GM18502 (cell line): ENCODE data around the gene FNBP1L.
"Not testable (repeated sequence)": the region's sequence is repeated elsewhere in the genome, so short reads cannot be mapped to it uniquely, and the experiment has no call there.

Experiments
- ATAC-seq: cut with Tn5 transposase; IDR thresholded peaks from one replicate; pipeline ENCODE4 v1.9.1; 2021; ENCODE audit warnings: mild to moderate bottlenecking; ENCODE audit not compliant: unreplicated experiment, poor library complexity

The FNBP1L gene

GRCh38 chr1:93442008-93442666, 5.8 kb upstream of the FNBP1L start:
- no peak for ATAC-seq

GRCh38 chr1:93442741-93443140, 5.2 kb upstream of the FNBP1L start:
- ATAC-seq: no peak

- no peak for ATAC-seq
Measured at GRCh38 chr1:93443454-93443853, 4.5 kb upstream of the FNBP1L start.

GRCh38 chr1:93446837-93447451, 974 bp upstream of the FNBP1L start:
- ATAC-seq: no peak

- ATAC-seq: no peak
Measured at GRCh38 chr1:93448292-93448982, 519 bp downstream of the FNBP1L start.

- ATAC-seq: no peak
Measured at GRCh38 chr1:93448983-93449804, 1.3 kb downstream of the FNBP1L start.

GRCh38 chr1:93450321-93450720, 2.4 kb downstream of the FNBP1L start:
- ATAC-seq: no peak

GRCh38 chr1:93453911-93454310, 6.0 kb downstream of the FNBP1L start:
- no peak for ATAC-seq

- ATAC-seq: no peak
Measured at GRCh38 chr1:93459126-93459525, 11.2 kb downstream of the FNBP1L start.

- no peak for ATAC-seq
Measured at GRCh38 chr1:93461236-93461635, 13.3 kb downstream of the FNBP1L start.

- no peak for ATAC-seq
Measured at GRCh38 chr1:93463960-93464359, 16.0 kb downstream of the FNBP1L start.

- not testable (repeated sequence) for ATAC-seq
Measured at GRCh38 chr1:93465371-93466082, 17.6 kb downstream of the FNBP1L start.

- ATAC-seq: no peak
Measured at GRCh38 chr1:93467606-93468005, 19.7 kb downstream of the FNBP1L start.

GRCh38 chr1:93468662-93469061, 20.7 kb downstream of the FNBP1L start:
- no peak for ATAC-seq

- ATAC-seq: not testable (repeated sequence)
Measured at GRCh38 chr1:93469223-93469622, 21.3 kb downstream of the FNBP1L start.

GRCh38 chr1:93471284-93471683, 23.4 kb downstream of the FNBP1L start:
- ATAC-seq: no peak

GRCh38 chr1:93471911-93472310, 24.0 kb downstream of the FNBP1L start:
- ATAC-seq: no peak

- ATAC-seq: no peak
Measured at GRCh38 chr1:93474321-93474720, 26.4 kb downstream of the FNBP1L start.

- ATAC-seq: no peak
Measured at GRCh38 chr1:93475681-93476080, 27.8 kb downstream of the FNBP1L start.

- not testable (repeated sequence) for ATAC-seq
Measured at GRCh38 chr1:93479133-93479745, 31.3 kb downstream of the FNBP1L start.
